NT2/D1 (cell line): ENCODE measurements around the gene JOSD2.

Experiments
- YY1 ChIP-seq: IDR thresholded peaks from 2 replicates; pipeline ENCODE4 v1.6.1; 2011; ENCODE audit not compliant: insufficient read length, insufficient read depth
- ZNF274 ChIP-seq: IDR thresholded peaks from 2 replicates; pipeline ENCODE4 v1.6.1; 2011; ENCODE audit warnings: mild to moderate bottlenecking, low read depth, low read length

- TF ChIP-seq ZNF274 (no peak), YY1 (no peak)
These were observed 2.9 kb upstream of the JOSD2 start, which contains the start of gene ASPDH for GRCh38 chr19:50513746-50514345.
